ENCODE data around the gene L3MBTL4.

The L3MBTL4 gene

DNA sequence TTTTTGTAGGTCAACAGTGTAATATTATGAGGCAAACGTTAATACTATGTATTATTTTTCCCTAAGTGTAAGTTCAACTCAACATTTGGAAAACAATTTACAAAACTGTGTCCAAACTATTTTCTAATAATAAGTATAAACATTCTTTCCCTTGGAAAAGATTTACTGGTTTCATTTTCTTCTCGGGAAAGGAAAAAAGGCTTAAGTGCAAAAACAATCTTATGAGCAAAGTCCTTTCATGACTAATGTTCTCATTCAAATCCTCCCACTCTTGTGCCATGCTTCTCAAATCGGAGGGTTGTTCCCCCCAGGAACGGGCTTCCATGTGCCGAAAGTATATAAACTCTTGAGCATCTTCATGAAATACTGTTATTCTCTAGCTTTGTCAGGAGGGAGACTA is 19.8 kb upstream of the L3MBTL4 start:
- TF ChIP-seq TOX (CRISPR knock-in tag; IDR thresholded peaks at IDR 0.05; ENCODE audit: borderline replicate concordance) (no peak), ESRRG (CRISPR knock-in tag; IDR thresholded peaks at IDR 0.05) (no peak), TCF4 (CRISPR knock-in tag; IDR thresholded peaks at IDR 0.05; ENCODE audit: borderline replicate concordance) (no peak), ARNTL (CRISPR knock-in tag; IDR thresholded peaks at IDR 0.05; ENCODE audit: borderline replicate concordance, low read depth) (no peak), ZNF565 (CRISPR knock-in tag; conservative IDR thresholded peaks at IDR 0.05; ENCODE audit: low read depth) (no peak), ZFP3 (CRISPR knock-in tag; IDR thresholded peaks at IDR 0.05) (no peak), ZNF8 (CRISPR knock-in tag; IDR thresholded peaks at IDR 0.05) (no peak), CSDC2 (CRISPR knock-in tag; IDR thresholded peaks at IDR 0.05) (no peak), BACH2 (CRISPR knock-in tag; IDR thresholded peaks at IDR 0.05; ENCODE audit: borderline replicate concordance) (no peak), ZNF70 (CRISPR knock-in tag; IDR thresholded peaks at IDR 0.05) (no peak), OSR1 (CRISPR knock-in tag; IDR thresholded peaks at IDR 0.05) (no peak), ZC3H10 (CRISPR knock-in tag; IDR thresholded peaks at IDR 0.05) (no peak), RARB (CRISPR knock-in tag; IDR thresholded peaks at IDR 0.05) (no peak), ISL1 (CRISPR knock-in tag; IDR thresholded peaks at IDR 0.05) (no peak), GLIS3 (CRISPR knock-in tag; IDR thresholded peaks at IDR 0.05) (no peak)
- TF ChIP-seq, protein P1, sequence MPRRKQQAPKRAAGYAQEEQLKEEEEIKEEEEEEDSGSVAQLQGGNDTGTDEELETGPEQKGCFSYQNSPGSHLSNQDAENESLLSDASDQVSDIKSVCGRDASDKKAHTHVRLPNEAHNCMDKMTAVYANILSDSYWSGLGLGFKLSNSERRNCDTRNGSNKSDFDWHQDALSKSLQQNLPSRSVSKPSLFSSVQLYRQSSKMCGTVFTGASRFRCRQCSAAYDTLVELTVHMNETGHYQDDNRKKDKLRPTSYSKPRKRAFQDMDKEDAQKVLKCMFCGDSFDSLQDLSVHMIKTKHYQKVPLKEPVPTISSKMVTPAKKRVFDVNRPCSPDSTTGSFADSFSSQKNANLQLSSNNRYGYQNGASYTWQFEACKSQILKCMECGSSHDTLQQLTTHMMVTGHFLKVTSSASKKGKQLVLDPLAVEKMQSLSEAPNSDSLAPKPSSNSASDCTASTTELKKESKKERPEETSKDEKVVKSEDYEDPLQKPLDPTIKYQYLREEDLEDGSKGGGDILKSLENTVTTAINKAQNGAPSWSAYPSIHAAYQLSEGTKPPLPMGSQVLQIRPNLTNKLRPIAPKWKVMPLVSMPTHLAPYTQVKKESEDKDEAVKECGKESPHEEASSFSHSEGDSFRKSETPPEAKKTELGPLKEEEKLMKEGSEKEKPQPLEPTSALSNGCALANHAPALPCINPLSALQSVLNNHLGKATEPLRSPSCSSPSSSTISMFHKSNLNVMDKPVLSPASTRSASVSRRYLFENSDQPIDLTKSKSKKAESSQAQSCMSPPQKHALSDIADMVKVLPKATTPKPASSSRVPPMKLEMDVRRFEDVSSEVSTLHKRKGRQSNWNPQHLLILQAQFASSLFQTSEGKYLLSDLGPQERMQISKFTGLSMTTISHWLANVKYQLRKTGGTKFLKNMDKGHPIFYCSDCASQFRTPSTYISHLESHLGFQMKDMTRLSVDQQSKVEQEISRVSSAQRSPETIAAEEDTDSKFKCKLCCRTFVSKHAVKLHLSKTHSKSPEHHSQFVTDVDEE (CRISPR knock-in tag; IDR thresholded peaks at IDR 0.05): no peak
- TF ChIP-seq, protein P2, sequence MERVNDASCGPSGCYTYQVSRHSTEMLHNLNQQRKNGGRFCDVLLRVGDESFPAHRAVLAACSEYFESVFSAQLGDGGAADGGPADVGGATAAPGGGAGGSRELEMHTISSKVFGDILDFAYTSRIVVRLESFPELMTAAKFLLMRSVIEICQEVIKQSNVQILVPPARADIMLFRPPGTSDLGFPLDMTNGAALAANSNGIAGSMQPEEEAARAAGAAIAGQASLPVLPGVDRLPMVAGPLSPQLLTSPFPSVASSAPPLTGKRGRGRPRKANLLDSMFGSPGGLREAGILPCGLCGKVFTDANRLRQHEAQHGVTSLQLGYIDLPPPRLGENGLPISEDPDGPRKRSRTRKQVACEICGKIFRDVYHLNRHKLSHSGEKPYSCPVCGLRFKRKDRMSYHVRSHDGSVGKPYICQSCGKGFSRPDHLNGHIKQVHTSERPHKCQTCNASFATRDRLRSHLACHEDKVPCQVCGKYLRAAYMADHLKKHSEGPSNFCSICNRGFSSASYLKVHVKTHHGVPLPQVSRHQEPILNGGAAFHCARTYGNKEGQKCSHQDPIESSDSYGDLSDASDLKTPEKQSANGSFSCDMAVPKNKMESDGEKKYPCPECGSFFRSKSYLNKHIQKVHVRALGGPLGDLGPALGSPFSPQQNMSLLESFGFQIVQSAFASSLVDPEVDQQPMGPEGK (CRISPR knock-in tag; IDR thresholded peaks at IDR 0.05; ENCODE audit: borderline replicate concordance): no peak
- TF ChIP-seq, protein P3, sequence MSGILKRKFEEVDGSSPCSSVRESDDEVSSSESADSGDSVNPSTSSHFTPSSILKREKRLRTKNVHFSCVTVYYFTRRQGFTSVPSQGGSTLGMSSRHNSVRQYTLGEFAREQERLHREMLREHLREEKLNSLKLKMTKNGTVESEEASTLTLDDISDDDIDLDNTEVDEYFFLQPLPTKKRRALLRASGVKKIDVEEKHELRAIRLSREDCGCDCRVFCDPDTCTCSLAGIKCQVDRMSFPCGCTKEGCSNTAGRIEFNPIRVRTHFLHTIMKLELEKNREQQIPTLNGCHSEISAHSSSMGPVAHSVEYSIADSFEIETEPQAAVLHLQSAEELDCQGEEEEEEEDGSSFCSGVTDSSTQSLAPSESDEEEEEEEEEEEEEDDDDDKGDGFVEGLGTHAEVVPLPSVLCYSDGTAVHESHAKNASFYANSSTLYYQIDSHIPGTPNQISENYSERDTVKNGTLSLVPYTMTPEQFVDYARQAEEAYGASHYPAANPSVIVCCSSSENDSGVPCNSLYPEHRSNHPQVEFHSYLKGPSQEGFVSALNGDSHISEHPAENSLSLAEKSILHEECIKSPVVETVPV (CRISPR knock-in tag; IDR thresholded peaks at IDR 0.05): no peak
- TF ChIP-seq, protein P4, sequence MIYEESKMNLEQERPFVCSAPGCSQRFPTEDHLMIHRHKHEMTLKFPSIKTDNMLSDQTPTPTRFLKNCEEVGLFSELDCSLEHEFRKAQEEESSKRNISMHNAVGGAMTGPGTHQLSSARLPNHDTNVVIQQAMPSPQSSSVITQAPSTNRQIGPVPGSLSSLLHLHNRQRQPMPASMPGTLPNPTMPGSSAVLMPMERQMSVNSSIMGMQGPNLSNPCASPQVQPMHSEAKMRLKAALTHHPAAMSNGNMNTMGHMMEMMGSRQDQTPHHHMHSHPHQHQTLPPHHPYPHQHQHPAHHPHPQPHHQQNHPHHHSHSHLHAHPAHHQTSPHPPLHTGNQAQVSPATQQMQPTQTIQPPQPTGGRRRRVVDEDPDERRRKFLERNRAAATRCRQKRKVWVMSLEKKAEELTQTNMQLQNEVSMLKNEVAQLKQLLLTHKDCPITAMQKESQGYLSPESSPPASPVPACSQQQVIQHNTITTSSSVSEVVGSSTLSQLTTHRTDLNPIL (CRISPR knock-in tag; IDR thresholded peaks at IDR 0.05; ENCODE audit: low read depth): no peak
- ATAC-seq: no peak

DNA sequence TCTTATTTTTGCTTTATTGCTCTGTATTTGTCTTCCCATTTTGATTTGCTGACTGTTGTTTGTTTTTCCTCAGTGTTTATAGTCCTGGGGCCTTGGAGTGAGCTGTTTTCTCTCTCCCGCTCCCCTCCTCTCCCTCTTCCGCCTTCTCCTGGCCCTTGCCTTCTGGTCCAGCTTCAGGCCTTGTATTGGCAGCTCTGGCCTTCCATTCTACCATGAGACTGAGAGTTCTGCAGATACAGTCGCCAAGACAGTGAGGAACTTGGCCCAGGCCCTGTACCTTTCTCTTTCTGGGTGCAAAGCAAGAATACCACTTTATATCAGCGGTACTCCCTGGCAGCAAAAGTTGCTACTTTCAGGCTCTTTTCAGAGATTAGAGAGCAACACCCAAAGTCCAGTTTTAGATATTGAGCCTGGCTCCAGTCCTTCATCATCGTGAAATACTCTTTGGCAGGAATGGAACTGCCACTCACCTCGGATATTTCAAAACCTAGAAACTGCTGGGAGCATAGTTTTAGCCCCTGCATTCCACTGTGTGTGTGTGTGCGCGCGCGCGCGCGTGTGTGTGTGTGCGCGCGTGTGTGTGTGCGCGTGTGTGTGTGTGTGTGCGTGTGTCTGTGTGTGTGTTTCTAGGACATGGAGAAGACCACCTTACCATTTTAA is 17.1 kb upstream of the L3MBTL4 start:
- no peak for ATAC-seq
- TF ChIP-seq OSR1 (CRISPR knock-in tag; IDR thresholded peaks at IDR 0.05) (no peak), ISL1 (CRISPR knock-in tag; IDR thresholded peaks at IDR 0.05) (no peak), TOX (CRISPR knock-in tag; IDR thresholded peaks at IDR 0.05; ENCODE audit: borderline replicate concordance) (no peak), RARB (CRISPR knock-in tag; IDR thresholded peaks at IDR 0.05) (no peak), ZNF70 (CRISPR knock-in tag; IDR thresholded peaks at IDR 0.05) (no peak), GLIS3 (CRISPR knock-in tag; IDR thresholded peaks at IDR 0.05) (no peak), SNAI2 (CRISPR knock-in tag; IDR thresholded peaks at IDR 0.05) (no peak), BACH2 (CRISPR knock-in tag; IDR thresholded peaks at IDR 0.05; ENCODE audit: borderline replicate concordance) (no peak), ARNTL (CRISPR knock-in tag; IDR thresholded peaks at IDR 0.05; ENCODE audit: borderline replicate concordance, low read depth) (no peak), ZNF8 (CRISPR knock-in tag; IDR thresholded peaks at IDR 0.05) (no peak), ZNF565 (CRISPR knock-in tag; conservative IDR thresholded peaks at IDR 0.05; ENCODE audit: low read depth) (no peak), ZC3H10 (CRISPR knock-in tag; IDR thresholded peaks at IDR 0.05) (no peak), ESRRG (CRISPR knock-in tag; IDR thresholded peaks at IDR 0.05) (no peak), ZFP3 (CRISPR knock-in tag; IDR thresholded peaks at IDR 0.05) (no peak), ZFP30 (CRISPR knock-in tag; IDR thresholded peaks at IDR 0.05) (no peak), TCF4 (CRISPR knock-in tag; IDR thresholded peaks at IDR 0.05; ENCODE audit: borderline replicate concordance) (no peak)
- TF ChIP-seq, protein P5, sequence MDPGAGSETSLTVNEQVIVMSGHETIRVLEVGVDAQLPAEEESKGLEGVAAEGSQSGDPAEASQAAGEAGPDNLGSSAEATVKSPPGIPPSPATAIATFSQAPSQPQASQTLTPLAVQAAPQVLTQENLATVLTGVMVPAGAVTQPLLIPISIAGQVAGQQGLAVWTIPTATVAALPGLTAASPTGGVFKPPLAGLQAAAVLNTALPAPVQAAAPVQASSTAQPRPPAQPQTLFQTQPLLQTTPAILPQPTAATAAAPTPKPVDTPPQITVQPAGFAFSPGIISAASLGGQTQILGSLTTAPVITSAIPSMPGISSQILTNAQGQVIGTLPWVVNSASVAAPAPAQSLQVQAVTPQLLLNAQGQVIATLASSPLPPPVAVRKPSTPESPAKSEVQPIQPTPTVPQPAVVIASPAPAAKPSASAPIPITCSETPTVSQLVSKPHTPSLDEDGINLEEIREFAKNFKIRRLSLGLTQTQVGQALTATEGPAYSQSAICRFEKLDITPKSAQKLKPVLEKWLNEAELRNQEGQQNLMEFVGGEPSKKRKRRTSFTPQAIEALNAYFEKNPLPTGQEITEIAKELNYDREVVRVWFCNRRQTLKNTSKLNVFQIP (CRISPR knock-in tag; IDR thresholded peaks at IDR 0.05; ENCODE audit: borderline replicate concordance, low read depth): no peak
- TF ChIP-seq, protein P2 (CRISPR knock-in tag; IDR thresholded peaks at IDR 0.05; ENCODE audit: borderline replicate concordance): no peak
- TF ChIP-seq, protein P4 (CRISPR knock-in tag; IDR thresholded peaks at IDR 0.05; ENCODE audit: low read depth): no peak
